Liver (tissue), 9 donors: ENCODE data around the gene ITPRID1. TPM values are rescaled to one million over a fixed set of nuclear protein-coding genes. Genes with fewer than 3 reads are reported as not detected.

Source experiments
- DNase-seq: peaks from one replicate; pipeline ENCODE4 v3.0.0-alpha.2; 2017; ENCODE audit warnings: low spot score
- H3K27ac ChIP-seq, 2 donors: one replicate each; pipeline ENCODE4 v1.7.0; 2013; ENCODE audit warnings: inconsistent platforms in 2 of 2, low read length in 2 of 2, control low read depth in 1 of 2, low read depth in 1 of 2, mild to moderate bottlenecking in 1 of 2
- H3K27me3 ChIP-seq, 4 donors: one replicate each; pipeline versions ENCODE4 v1.6.1 to v1.7.0; 2013; ENCODE audit warnings: low read length in 3 of 4, inconsistent platforms in 1 of 4, mild to moderate bottlenecking in 1 of 4, moderate library complexity in 1 of 4; ENCODE audit not compliant: control insufficient read depth in 4 of 4, insufficient read depth in 4 of 4
- H3K36me3 ChIP-seq, 4 donors: one replicate each; pipeline versions ENCODE4 v1.6.1 to v1.7.0; 2013; ENCODE audit warnings: low read length in 3 of 4, mild to moderate bottlenecking in 3 of 4, low read depth in 1 of 4, moderate library complexity in 1 of 4; ENCODE audit not compliant: control insufficient read depth in 4 of 4, insufficient read depth in 3 of 4
- H3K4me1 ChIP-seq, 4 donors: one replicate each; pipeline versions ENCODE4 v1.6.1 to v1.7.0; 2013; ENCODE audit warnings: low read length in 3 of 4, mild to moderate bottlenecking in 3 of 4, moderate library complexity in 1 of 4; ENCODE audit not compliant: control insufficient read depth in 4 of 4, insufficient read depth in 4 of 4
- H3K4me3 ChIP-seq, 3 donors: one replicate each; pipeline versions ENCODE4 v1.6.1 to v1.7.0; 2013; ENCODE audit warnings: low read length in 3 of 3, control low read depth in 1 of 3, low read depth in 1 of 3, mild to moderate bottlenecking in 1 of 3
- H3K9ac ChIP-seq, 2 donors: one replicate each; pipeline ENCODE4 v1.7.0; 2013; ENCODE audit warnings: low read length in 2 of 2, mild to moderate bottlenecking in 2 of 2, moderate library complexity in 2 of 2, control low read depth in 1 of 2, low read depth in 1 of 2
- H3K9me3 ChIP-seq, 4 donors: one replicate each; pipeline versions ENCODE4 v1.6.1 to v1.7.0; 2013; ENCODE audit warnings: low read length in 3 of 4; ENCODE audit not compliant: control insufficient read depth in 4 of 4
- ATF3 ChIP-seq: IDR thresholded peaks from 2 replicates; pipeline ENCODE4 v1.6.1; 2016; ENCODE audit warnings: antibody characterized with exemption
- CTCF ChIP-seq: fragments of 150-350 bp; IDR thresholded peaks from 2 replicates; pipeline ENCODE4 v1.5.1; 2017; ENCODE audit warnings: improper control_type of control experiment, low read depth, low read length; ENCODE audit not compliant: missing input control
- FOXA1 ChIP-seq: IDR thresholded peaks from 2 replicates; pipeline ENCODE4 v1.6.1; 2016; ENCODE audit warnings: antibody characterized with exemption
- FOXA2 ChIP-seq: IDR thresholded peaks from 2 replicates; pipeline ENCODE4 v1.6.1; 2016; ENCODE audit warnings: antibody characterized with exemption
- GABPA ChIP-seq, 2 donors: IDR thresholded peaks in 1 of 2; conservative IDR thresholded peaks in 1 of 2; 2 replicates each; pipeline ENCODE4 v1.6.1; 2016; ENCODE audit warnings: antibody characterized with exemption in 2 of 2, mild to moderate bottlenecking in 1 of 2, moderate library complexity in 1 of 2
- HNF4A ChIP-seq, 2 donors: conservative IDR thresholded peaks; 2 replicates each; pipeline ENCODE4 v1.6.1; 2016; ENCODE audit warnings: antibody characterized with exemption in 2 of 2, mild to moderate bottlenecking in 2 of 2
- HNF4G ChIP-seq: IDR thresholded peaks from 2 replicates; pipeline ENCODE4 v1.6.1; 2016; ENCODE audit warnings: antibody characterized with exemption
- JUND ChIP-seq, 2 donors: IDR thresholded peaks; 2 replicates each; pipeline ENCODE4 v1.6.1; 2016; ENCODE audit warnings: antibody characterized with exemption in 2 of 2
- MAX ChIP-seq: IDR thresholded peaks from 2 replicates; pipeline ENCODE4 v1.6.1; 2016; ENCODE audit warnings: antibody characterized with exemption
- NR2F2 ChIP-seq: IDR thresholded peaks from 2 replicates; pipeline ENCODE4 v1.6.1; 2016; ENCODE audit warnings: antibody characterized with exemption
- RAD21 ChIP-seq, 2 donors: IDR thresholded peaks; 2 replicates each; pipeline ENCODE4 v1.6.1; 2016; ENCODE audit warnings: antibody characterized with exemption in 2 of 2, mild to moderate bottlenecking in 2 of 2
- REST ChIP-seq: IDR thresholded peaks from 2 replicates; pipeline ENCODE4 v1.6.1; 2016; ENCODE audit warnings: antibody characterized with exemption, mild to moderate bottlenecking
- RXRA ChIP-seq, 2 donors: IDR thresholded peaks; 2 replicates each; pipeline ENCODE4 v1.6.1; 2017 to 2018; ENCODE audit warnings: antibody characterized with exemption in 2 of 2, mild to moderate bottlenecking in 1 of 2
- SP1 ChIP-seq: IDR thresholded peaks from 2 replicates; pipeline ENCODE4 v1.6.1; 2018; ENCODE audit warnings: antibody characterized with exemption, mild to moderate bottlenecking
- TAF1 ChIP-seq: conservative IDR thresholded peaks from 2 replicates; pipeline ENCODE4 v1.6.1; 2016; ENCODE audit warnings: antibody characterized with exemption, mild to moderate bottlenecking
- YY1 ChIP-seq: IDR thresholded peaks from 2 replicates; pipeline ENCODE4 v1.6.1; 2016; ENCODE audit warnings: antibody characterized with exemption, mild to moderate bottlenecking
- ZBTB33 ChIP-seq: IDR thresholded peaks from 2 replicates; pipeline ENCODE4 v1.6.1; 2016; ENCODE audit warnings: antibody characterized with exemption
- WGBS: extraction: QIAGEN DNeasy Blood & Tissue Kit; methylation state at CpG from one replicate; pipeline ENCODE4 v1.1.7; 2013; 5-methylcytosine and 5-hydroxymethylcytosine counted together
- polyA plus RNA-seq, 2 donors: library from polyadenylated mRNA; stranded (reverse) in 1 of 2; unstranded in 1 of 2; fragments of 200-250 nt in 1 of 2; fragments of >200 nt in 1 of 2; fragmentation: Nextera tagmentation in 1 of 2; extraction: Ambion mirVana in 1 of 2; gene quantifications; one replicate each; pipeline versions ENCODE4 v1.2.1 to v1.2.3, GENCODE V29; 2013 to 2015
- total RNA-seq, 2 donors: library from RNA; depleted of rRNA; stranded (reverse); fragments of >200 nt; gene quantifications; one replicate each; pipeline ENCODE4 v1.2.3, GENCODE V29; 2014
- donor health status: healthy.
- donor health status: healthy.
- donor health status: healthy.
- donor health status: healthy.
- donor health status: healthy.

Gene ITPRID1
- total and polyA plus RNA-seq, 4 donors, result not detected

GRCh38 chr7:31688996-31689395 lies 175.1 kb downstream of the ITPRID1 start:
- H3K9me3 ChIP-seq, result no peaks in the 10 kb centered on the region
- H3K4me3 ChIP-seq, result no peak overlapping the region
- no peak overlapping the region for H3K27ac ChIP-seq
- no peak for DNase-seq
- H3K27me3 ChIP-seq, result peaks cover 0 to 8% (median 1%) of the 10 kb centered on the region in 4 donors
- no peak overlapping the region for H3K9ac ChIP-seq
- WGBS, result 34% methylated on average over 2 of the region's 2 CpGs
- TF ChIP-seq RAD21 (IDR thresholded peaks at IDR 0.05) (no peak), JUND (IDR thresholded peaks at IDR 0.05) (no peak), SP1 (no peak), NR2F2 (no peak), FOXA1 (no peak), CTCF (no peak), ATF3 (no peak), GABPA (IDR thresholded peaks at IDR 0.05 in 1 of 2, conservative IDR thresholded peaks at IDR 0.05 in 1 of 2) (no peak), FOXA2 (no peak), RXRA (IDR thresholded peaks at IDR 0.05) (no peak), YY1 (no peak), REST (no peak), MAX (no peak), ZBTB33 (no peak), HNF4A (conservative IDR thresholded peaks at IDR 0.05) (no peak), TAF1 (no peak)
- no peaks in the 10 kb centered on the region for H3K4me1 ChIP-seq
- no peaks in the 10 kb centered on the region for H3K36me3 ChIP-seq

GRCh38 chr7:31690935-31691334 lies 177.0 kb downstream of the ITPRID1 start:
- no peaks in the 10 kb centered on the region for H3K4me1 ChIP-seq
- H3K9me3 ChIP-seq, result no peaks in the 10 kb centered on the region
- no peak overlapping the region for H3K27ac ChIP-seq
- no peak overlapping the region for H3K9ac ChIP-seq
- no peak for DNase-seq
- TF ChIP-seq FOXA1, result no peak
- no peak for TF ChIP-seq TAF1
- TF ChIP-seq CTCF, result no peak
- TF ChIP-seq ZBTB33, result no peak
- no peak for TF ChIP-seq HNF4G
- no peak for TF ChIP-seq FOXA2
- TF ChIP-seq MAX, result no peak
- WGBS, result 38% methylated on average over 2 of the region's 2 CpGs
- H3K36me3 ChIP-seq, result no peaks in the 10 kb centered on the region
- peaks cover 0 to 8% (median 1%) of the 10 kb centered on the region in 4 donors for H3K27me3 ChIP-seq
- H3K4me3 ChIP-seq, result no peak overlapping the region
